IPS-11a (cell line): ENCODE results near the gene LAMB1.

ENCODE experiments used
- H3K4me3 ChIP-seq: one replicate; pipeline ENCODE4 v1.5.1; 2013; ENCODE audit warnings: low read depth, low read length, control low read depth

The LAMB1 gene

DNA sequence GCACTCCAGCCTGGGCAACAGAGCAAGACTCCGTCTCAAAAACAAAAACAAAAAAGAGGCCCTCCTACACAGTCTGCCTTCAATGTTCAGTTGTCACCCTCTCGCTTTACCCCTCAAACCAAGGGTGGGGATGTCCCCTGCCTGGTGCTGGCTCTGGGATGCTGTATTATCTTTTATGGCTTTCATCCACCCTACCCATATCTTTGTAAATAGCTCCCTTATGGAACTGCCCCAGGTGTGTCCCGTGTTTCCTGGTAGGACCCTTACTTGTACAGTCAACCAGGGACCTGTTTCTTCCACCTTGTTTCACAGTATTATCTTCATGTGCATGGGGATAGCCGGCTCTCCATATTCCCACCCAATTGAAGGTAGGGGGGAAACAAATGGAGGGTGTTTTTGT, 15.7 kb upstream of the LAMB1 start:
- H3K4me3 ChIP-seq = no peak overlapping the region

DNA sequence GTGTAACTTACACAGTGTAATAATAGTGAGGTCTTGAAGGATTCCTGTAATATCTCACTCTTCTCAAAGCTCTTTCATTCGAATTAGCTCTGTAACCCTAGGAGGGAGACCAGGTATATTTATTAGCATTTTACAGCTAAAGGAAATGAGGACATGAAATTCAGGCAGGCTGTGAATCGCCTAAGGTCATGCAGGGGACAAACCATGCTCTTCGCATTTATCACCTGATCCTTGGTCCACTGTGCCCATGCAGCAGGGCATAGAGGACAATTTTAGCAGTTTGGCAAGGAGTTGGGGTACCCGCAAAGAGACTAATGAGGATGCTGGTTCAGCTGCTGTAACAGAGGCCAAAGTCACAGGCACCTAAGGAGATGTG, 14.8 kb upstream of the LAMB1 start:
- no peak overlapping the region for H3K4me3 ChIP-seq

DNA sequence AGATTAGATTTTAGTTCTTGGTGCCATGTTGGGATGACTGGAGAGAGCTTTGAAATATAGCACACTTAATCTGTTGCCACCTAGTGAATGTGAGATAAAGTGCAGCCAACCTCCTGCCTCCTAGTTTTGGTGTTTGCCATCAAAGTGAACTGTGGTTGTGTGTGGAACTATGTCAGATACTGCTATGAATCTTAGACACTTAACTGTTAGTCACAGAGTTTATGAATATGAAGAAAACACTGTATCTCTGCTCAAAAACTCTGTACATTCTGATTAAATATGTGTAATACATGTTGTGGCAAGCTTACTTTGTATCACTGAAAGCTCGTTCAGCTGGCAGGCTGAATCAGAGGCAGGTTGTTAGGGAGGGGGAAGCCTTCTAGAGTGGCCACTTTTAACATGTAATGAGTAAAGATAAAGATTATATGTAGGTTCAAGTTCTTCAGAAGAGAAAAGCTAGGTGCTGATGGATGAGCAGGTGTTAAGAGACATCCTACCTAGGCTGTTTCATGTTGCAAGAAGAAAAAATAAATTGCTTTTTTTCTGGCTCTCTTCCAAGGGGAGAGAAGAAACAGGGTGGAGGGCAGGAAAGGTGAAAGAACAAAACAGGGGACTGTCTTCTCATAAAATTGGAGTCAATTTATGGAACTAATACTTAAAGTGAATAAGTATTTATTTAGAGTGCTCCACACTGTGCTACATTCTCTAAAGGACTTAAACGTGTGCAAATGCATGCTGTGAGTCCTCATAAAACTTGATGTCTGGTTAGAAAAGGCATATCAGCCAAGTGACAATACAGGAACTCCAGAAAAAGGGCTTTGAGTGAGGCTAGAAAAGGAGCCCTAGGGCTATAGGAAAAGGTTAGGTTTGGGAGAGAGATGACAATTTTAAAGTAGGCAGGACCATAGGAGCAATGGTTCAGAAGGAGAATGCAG, 14.1 kb upstream of the LAMB1 start:
- no peak overlapping the region for H3K4me3 ChIP-seq

DNA sequence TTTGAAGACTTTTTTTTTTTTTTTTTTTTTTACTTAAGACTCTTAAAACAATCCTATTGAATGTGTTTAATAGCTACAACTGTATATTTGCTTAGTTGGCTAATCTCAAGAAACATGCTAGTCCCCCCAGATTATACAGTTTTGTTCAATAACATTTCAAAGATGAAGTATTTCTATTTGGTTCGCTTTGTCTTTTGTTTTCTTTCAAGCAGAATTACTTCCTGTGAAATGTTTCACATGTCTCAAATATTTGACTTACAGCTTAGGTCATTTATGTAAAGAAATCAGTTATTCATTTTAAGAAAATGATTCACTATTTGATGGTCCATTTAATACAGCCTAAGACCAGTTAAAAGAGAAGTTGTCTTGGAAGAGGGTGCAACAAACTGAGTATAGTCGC, 12.8 kb upstream of the LAMB1 start:
- no peak overlapping the region for H3K4me3 ChIP-seq

DNA sequence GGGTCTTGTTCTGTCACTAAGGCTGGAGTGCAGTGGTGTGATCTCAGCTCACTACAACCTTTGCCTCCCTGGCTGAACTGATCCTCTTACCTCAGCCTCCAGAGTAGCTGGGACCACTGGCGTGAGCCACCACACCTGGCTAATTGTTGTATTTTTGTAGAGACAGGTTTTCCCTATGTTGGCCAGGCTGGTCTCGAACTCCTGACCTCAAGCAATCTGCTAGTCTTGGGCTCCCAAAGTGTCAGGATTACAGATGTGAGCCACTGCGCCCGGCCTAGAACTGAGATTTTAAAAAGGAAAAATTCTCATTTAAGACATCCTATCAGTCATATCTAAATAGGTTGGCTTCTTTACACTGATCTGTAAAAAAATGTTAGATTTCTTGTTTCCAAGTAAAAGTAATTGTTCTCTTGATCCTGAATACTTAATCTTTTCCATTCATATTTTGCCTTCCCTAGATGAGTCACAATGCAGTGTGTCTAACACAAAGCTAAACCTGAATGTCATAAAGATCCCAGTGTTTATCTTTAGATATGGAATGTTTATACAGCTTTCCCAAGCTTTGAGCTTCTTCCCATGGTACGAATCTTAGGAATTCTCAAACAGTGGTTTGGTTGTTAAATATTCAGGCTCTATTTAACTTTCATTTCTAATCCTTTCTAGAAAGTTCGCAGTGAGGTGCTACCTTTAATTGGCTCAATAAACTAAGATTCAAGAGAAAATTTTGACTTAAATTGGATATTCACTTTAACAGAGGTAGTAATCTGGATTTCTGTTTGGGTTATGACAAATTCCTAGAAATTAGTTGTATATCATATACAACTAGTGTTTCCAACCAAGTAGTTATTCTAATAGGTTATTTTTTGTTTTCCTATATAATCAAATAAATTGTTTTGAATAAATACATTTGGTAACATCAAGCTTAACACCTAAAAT, 12.1 kb upstream of the LAMB1 start:
- H3K4me3 ChIP-seq = no peak overlapping the region

DNA sequence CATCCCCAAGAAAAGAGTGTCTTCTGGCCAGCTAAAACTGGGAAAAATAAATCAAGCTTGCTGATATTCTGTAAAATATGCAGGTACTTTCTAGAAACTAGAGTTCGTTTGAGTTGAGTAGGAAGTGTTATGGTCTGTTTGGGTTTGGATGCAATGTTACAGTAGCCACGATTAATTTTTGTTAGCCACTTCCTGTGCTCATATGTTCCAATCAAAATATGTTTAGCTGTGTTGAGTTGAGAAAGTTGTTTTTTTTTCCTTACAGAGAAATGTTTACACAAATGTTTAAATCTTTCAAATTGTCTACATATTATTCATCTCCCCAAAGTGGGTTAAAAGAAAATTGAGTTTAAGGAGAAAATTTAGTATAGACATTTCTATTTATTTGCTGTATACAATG, 11.3 kb upstream of the LAMB1 start:
- H3K4me3 ChIP-seq = no peak overlapping the region

DNA sequence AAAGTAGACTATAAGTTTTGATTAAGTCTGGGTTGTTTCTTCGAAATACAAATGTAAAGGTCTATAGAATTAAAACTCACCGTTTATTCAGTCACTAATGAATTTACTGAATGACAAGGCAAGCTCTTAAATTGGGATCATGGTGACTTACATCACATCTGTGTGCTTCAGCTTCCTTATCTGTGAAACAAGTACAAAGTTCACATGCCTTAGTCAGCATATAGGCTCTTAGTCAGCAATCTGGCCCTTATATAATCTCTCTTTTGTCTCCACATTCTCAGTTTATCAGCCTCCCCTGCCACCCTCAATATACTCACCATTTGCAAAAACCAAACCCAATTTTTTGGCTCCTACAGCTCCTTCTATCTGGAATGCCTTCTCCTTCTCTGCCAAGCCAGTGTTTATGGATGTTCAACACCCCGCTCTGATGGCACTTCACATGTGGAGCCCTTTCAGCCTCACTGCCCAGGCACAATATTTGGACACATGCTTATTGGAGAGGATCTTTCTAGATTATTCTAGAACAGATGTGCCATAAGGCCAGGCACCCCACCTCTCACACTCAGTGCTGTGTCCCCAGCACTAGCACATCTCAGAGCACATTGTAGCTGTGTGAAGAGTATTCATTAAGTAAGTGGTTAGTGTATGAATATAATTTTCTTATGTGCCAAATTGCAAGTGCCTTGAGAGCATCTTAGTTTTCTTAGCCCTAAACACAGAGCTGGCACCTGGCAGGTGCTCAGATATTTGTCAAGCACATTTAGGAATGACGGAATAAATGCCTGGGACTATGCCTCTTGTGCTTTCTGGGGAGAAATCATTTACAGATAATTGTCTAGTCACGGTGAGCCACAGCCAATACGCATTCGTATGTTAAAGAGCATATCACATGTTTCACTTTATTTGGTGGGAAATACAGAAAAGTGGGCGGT, 9.8 kb upstream of the LAMB1 start:
- H3K4me3 ChIP-seq = no peak overlapping the region

DNA sequence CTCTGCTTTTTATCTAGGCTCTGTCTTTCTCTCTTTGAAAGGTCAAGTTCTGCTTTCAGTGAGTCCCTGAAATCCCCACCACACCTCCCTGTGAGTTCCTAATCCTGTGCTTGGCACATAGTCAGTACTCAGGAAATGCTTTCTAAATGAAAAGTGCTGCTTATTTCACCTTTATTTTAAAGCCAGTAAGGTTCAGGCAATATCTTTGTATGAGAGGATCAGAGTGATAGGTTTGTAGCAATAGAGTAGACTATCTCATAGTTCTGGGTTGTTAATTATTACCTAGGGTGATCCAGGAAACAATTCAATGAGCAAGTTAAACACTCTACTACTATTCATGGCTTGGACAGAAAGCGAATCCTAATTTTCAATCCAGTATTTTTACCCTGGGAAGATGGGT, 7.4 kb upstream of the LAMB1 start:
- H3K4me3 ChIP-seq = no peak overlapping the region

DNA sequence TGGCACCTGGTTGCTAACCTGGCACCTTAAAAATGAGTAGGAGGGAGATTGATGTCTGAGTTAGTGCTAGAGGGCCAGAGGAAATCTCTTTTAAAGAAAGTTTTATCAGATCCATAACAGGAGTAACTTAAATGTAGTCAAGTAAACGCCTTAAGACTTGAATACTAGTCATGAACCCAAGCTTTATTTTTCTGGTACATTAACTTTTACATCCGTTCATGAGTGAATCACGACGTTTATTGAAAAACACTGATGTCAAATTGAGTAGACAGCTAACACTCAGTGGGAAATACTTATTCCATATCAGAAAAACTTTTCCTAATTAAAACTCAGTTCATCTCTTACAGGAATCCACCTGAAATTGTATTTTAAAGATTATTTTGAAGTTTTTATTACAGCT, 6.9 kb upstream of the LAMB1 start:
- no peak overlapping the region for H3K4me3 ChIP-seq

DNA sequence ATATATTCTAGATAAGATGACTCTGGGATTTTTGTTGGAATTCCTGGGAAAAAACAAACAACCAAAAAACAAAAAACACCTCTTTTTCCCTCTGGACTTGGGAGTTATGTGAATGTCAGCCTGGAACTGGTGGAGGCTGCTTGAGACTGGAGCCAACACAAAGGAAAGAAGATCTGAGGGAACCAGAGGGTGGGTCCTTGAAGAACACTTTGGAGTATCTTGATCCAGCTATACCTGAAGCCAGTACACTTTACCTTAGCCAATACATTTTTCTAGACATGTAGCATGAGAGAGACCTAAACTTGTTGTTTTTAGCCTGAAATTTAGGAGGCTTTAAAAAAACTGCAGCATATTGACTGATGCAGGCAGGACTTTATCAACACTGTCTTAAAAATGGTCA, 5.9 kb upstream of the LAMB1 start:
- H3K4me3 ChIP-seq = no peak overlapping the region

DNA sequence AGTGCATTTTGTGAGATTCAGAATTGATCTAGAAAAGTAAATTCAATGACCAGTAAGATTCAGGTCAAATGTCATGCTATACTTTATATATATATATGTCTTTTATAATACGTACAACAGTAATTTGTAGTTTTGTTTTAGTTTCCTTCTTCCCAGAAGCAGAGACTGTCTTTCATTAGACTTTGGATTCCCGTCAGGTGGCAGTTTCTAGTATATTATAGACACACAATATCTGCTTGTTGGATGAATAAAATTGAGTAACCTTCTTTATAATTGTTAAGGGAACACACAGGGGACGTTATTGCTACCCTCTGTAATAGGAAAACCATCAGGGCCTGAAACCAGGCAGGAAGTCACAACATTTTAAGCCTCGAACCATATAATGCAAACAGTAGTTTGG, 5.3 kb upstream of the LAMB1 start:
- H3K4me3 ChIP-seq = no peak overlapping the region

DNA sequence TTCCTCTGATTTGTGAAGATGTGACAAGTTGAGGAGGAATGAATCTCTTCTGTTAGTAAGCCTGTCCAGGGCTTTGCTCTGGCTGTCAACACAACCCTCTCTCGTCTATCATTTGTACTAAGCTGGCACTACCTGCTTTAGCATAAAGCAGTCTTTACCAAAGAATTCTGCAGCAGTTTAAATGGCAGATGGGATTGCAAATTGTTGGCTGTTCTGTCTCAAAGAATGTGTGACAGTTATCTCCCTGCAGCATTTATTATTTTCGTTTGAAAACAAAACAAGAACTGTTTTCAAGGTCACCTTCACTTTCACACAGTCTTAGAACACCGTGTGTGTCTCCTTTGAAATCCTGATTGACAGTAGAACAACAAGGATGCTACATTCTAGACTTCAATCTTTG, 4.8 kb upstream of the LAMB1 start:
- no peak overlapping the region for H3K4me3 ChIP-seq

DNA sequence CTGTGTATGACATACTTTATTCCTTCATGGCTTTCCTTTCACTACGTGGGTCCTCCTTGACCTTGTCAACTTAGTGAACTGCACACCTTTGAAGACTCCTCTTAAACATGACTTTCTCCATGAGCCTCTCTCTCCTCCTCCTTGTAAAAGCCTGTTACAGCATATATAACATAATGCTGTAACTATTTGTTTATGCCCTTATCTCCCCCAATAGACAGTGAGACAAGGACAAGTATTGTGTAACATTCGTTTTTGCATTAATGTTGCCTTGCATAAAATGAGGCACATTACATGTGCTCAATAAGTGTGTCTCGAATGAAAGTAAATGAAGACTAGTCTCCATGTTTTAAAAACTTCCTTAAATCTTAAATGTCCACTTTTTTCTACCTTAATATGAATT, 4.3 kb upstream of the LAMB1 start:
- H3K4me3 ChIP-seq = no peak overlapping the region

DNA sequence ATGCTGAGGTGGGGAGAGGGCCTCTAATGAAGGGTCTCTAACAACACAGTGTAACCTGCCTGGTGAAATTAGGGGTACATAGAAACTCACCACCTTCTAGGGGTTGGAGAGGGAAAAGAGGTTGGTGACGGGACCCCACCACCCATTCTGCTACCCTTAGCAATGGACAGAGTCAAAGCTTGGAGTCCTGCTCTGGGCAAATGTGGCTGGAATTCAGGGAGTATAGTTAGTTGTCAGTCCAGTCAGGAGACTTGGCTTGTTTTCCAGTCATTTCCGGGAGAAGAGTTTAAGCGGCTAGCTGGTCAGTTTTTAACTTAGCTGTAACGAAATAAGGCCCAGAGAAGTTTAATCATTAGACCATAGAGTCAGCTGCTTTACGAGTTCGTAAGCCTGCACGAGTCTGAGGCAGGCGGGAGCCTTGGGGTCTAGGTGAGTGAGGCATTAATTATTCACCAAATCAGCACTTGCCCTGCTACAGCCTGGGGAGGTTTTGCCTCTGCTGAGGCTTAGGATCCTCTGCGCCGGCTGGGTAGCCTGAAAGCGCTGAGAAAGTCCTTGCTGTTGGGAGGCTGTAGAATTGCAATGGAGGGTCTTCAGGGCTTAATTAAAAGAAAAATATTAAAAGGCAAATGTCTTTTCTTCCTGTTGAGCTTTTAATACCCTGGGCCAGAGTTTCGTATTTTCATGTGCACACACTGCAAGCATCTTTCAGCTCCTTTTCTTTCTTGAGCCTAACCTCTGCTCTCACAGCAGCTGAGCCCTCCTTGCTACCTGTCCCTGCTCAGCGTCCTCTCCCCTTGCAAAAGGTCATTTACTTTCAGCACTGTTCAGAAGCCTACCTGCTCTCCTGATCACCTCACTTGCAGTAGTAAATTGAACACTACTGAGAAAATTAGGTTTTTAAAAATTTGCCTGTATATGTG, 1.5 kb upstream of the LAMB1 start:
- H3K4me3 ChIP-seq = no peak overlapping the region

DNA sequence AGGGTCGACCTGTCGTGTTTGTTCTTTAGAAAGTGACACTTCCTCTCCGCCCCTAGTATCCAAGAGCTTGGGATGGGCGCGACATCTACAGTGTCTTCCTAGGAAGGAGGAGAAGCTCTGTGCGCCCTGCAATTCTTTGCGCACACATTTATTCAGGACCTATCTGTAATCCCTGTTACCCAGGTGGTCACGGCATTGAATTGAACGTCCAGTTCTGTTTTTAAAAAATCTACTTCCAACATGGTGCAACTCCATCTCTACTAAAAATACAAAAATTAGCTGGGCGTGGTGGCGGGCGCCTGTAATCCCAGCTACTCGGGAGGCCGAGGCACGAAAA, 606 bp upstream of the LAMB1 start:
- H3K4me3 ChIP-seq = peak overlapping the region; percentile 65

DNA sequence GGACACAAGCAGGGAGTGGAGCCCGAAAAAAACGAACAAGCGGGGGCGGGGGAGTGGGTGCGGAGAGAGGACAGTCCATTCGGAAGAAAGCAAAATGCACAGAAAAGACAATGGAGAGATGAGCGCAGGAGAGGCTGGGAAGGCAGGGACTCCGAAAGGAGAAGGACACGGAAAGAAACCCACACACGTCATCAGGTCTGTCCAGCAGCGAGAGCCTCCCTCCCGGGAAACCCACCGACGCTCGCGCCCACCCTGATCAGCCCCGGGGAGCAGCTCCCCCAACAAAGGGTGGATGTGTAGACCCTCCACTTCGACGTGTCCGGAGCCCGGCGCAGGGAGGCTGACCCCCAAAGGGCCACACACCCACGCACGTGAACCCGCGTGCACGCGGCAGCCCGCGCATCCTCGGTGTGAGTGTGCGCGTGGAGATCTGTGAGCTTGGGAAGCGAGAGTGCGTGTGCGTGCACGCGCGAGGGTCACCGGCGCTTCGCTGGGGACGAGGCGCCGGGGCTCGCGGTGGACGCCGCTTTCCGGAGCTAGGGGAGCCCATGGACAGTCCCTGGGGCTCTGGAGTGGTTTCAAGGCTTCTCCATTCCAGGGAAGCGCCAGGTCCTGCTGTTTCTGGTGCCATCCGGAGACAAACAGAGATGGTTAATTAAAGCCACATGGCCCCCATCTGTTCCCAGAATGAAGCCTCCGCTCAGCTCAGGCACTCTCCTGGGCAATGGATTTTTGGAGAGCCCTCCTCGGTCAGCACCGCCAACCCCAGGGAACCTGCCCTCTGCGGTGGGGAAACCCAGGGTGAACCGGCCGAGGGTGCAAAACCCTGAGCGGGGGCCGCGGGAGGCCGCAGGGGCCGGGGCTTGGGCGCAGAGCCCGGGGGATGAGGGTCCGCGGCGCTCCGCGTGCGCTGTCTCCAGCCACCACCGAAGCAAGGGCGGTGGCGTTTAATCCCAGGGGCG, 916 bp downstream of the LAMB1 start:
- H3K4me3 ChIP-seq = peak overlapping the region; percentile 65

DNA sequence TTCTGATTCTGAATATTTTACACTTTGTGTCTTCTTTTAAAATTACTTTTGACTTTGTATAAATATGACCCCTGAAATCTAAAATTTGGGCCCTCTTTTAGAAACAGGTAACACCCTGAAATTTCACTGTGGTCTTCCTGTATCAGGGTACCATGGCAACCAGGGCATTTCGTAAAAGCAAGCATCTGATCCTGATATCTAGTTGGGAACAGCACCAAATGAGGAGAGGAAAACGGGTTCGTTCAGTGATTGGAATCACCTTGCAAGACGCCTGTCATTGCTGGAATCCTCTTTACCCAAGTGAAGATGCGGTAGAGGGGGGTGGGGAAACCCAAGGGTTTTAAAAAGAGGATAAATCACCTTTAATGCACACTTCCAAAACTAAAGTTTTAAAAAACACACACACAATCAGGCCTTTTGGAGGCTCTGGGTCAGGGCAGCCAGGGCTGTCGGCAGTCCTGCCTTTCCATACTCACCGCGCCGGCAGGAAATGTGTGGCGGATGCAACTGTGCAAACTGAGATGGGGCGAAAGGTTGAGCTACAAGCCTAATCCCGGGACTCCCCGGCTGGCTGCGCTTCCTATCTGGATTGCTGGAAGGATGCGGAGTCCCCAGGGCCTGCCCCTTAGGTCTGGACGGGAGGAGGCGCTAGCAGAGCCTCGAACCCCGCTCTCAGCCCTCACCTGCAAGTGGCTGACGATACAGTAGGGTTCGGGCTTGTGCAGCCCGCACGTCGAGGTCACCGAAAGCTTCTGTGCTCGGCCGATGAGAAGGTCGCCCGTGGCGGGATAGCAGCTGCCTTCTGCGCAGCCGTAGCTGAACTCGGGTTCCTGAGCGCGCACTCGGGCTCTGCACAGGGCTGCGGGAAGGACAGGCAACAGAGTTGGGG, 1.8 kb downstream of the LAMB1 start:
- peak overlapping the region; percentile 65 for H3K4me3 ChIP-seq
